HUES48 (cell line): ENCODE measurements around the gene EMC10.
"Not testable (repeated sequence)": the region's sequence is repeated elsewhere in the genome, so short reads cannot be mapped to it uniquely, and the experiment has no call there.

ENCODE experiments used
- H3K27ac ChIP-seq: one replicate; pipeline ENCODE4 v1.7.0; 2013; ENCODE audit warnings: low read depth, low read length, inconsistent platforms
- H3K27me3 ChIP-seq: 2 replicates; pipeline ENCODE4 v1.6.1; 2013; ENCODE audit warnings: mild to moderate bottlenecking, low read length; ENCODE audit not compliant: control insufficient read depth, insufficient read depth
- H3K36me3 ChIP-seq: 2 replicates; pipeline ENCODE4 v1.6.1; 2013; ENCODE audit warnings: low read length; ENCODE audit not compliant: control insufficient read depth, insufficient read depth
- H3K4me1 ChIP-seq: 2 replicates; pipeline ENCODE4 v1.6.1; 2013; ENCODE audit warnings: mild to moderate bottlenecking, low read length; ENCODE audit not compliant: control insufficient read depth, insufficient read depth
- H3K4me3 ChIP-seq: 2 replicates; pipeline ENCODE4 v1.5.1; 2013; ENCODE audit warnings: mild to moderate bottlenecking, low read depth, low read length
- H3K9ac ChIP-seq: 2 replicates; pipeline ENCODE4 v1.6.1; 2013; ENCODE audit warnings: mild to moderate bottlenecking, low read depth, low read length, moderate library complexity
- H3K9me3 ChIP-seq: 2 replicates; pipeline ENCODE4 v1.6.1; 2013; ENCODE audit warnings: low read length; ENCODE audit not compliant: control insufficient read depth, insufficient read depth

The EMC10 gene

GRCh38 chr19:50517704-50518075 lies 41.4 kb downstream of the EMC10 start:
- H3K9ac ChIP-seq, result no peak overlapping the region
- no peaks in the 10 kb centered on the region; the same call in 1 of the 2 replicates for H3K9me3 ChIP-seq
- H3K4me1 ChIP-seq, result no peaks in the 10 kb centered on the region
- H3K27me3 ChIP-seq, result no peaks in the 10 kb centered on the region
- no peaks in the 10 kb centered on the region for H3K36me3 ChIP-seq
- H3K27ac ChIP-seq, result no peak overlapping the region
- no peak overlapping the region for H3K4me3 ChIP-seq

- no peak overlapping the region for H3K27ac ChIP-seq
Observed at GRCh38 chr19:50518091-50519005, 42.0 kb downstream of the EMC10 start.

GRCh38 chr19:50519006-50519575 lies 42.8 kb downstream of the EMC10 start:
- no peak overlapping the region for H3K4me3 ChIP-seq
- H3K27me3 ChIP-seq, result no peaks in the 10 kb centered on the region
- H3K9me3 ChIP-seq, result no peaks in the 10 kb centered on the region; the same call in 1 of the 2 replicates
- no peaks in the 10 kb centered on the region for H3K4me1 ChIP-seq
- no peak overlapping the region for H3K9ac ChIP-seq
- H3K36me3 ChIP-seq, result no peaks in the 10 kb centered on the region
- H3K27ac ChIP-seq, result no peak overlapping the region

More at GRCh38 chr19:50518091-50519005, 42.0 kb downstream of the EMC10 start:
- no peak overlapping the region for H3K9ac ChIP-seq
- no peaks in the 10 kb centered on the region for H3K36me3 ChIP-seq
- H3K4me3 ChIP-seq, result no peak overlapping the region
- H3K9me3 ChIP-seq, result no peaks in the 10 kb centered on the region; the same call in 1 of the 2 replicates
- H3K27me3 ChIP-seq, result no peaks in the 10 kb centered on the region
- H3K4me1 ChIP-seq, result no peaks in the 10 kb centered on the region

GRCh38 chr19:50520822-50521465 lies 44.6 kb downstream of the EMC10 start:
- Histone ChIP-seq H3K36me3 (no peaks in the 10 kb centered on the region), H3K4me3 (no peak overlapping the region), H3K9me3 (no peaks in the 10 kb centered on the region; the same call in 1 of the 2 replicates), H3K9ac (no peak overlapping the region), H3K4me1 (no peaks in the 10 kb centered on the region), H3K27ac (no peak overlapping the region), H3K27me3 (no peaks in the 10 kb centered on the region)

- no peaks in the 10 kb centered on the region for H3K4me1 ChIP-seq
- H3K9ac ChIP-seq, result no peak overlapping the region
- no peaks in the 10 kb centered on the region for H3K36me3 ChIP-seq
- no peak overlapping the region for H3K4me3 ChIP-seq
- H3K27ac ChIP-seq, result no peak overlapping the region
- no peaks in the 10 kb centered on the region; the same call in 1 of the 2 replicates for H3K9me3 ChIP-seq
- no peaks in the 10 kb centered on the region for H3K27me3 ChIP-seq
Observed at GRCh38 chr19:50522881-50523280, 46.6 kb downstream of the EMC10 start.

- H3K9me3 ChIP-seq, H3K27me3 ChIP-seq, H3K4me3 ChIP-seq, H3K9ac ChIP-seq, H3K36me3 ChIP-seq, H3K4me1 ChIP-seq, H3K27ac ChIP-seq: not testable (repeated sequence)
Observed at GRCh38 chr19:50528052-50528451, 51.7 kb downstream of the EMC10 start.

- H3K4me1 ChIP-seq, result no peaks in the 10 kb centered on the region; the same call in 1 of the 2 replicates
- H3K27ac ChIP-seq, result no peak overlapping the region
- H3K27me3 ChIP-seq, result no peaks in the 10 kb centered on the region
- no peaks in the 10 kb centered on the region for H3K36me3 ChIP-seq
- H3K9ac ChIP-seq, result no peak overlapping the region
- H3K9me3 ChIP-seq, result 0 out of 2 replicates have a peak, but pooled peaks cover 3% of the 10 kb centered on the region
- H3K4me3 ChIP-seq, result no peak overlapping the region
Observed at GRCh38 chr19:50531171-50531612, 54.9 kb downstream of the EMC10 start.

GRCh38 chr19:50532952-50533351 lies 56.6 kb downstream of the EMC10 start:
- H3K4me1 ChIP-seq, result no peaks in the 10 kb centered on the region; the same call in 1 of the 2 replicates
- H3K27me3 ChIP-seq, result no peaks in the 10 kb centered on the region
- no peak overlapping the region for H3K4me3 ChIP-seq
- no peak overlapping the region for H3K27ac ChIP-seq
- no peaks in the 10 kb centered on the region for H3K36me3 ChIP-seq
- 0 out of 2 replicates have a peak, but pooled peaks cover 3% of the 10 kb centered on the region for H3K9me3 ChIP-seq
- H3K9ac ChIP-seq, result no peak overlapping the region

GRCh38 chr19:50534478-50534877 lies 58.2 kb downstream of the EMC10 start:
- H3K27me3 ChIP-seq, result no peaks in the 10 kb centered on the region
- H3K4me1 ChIP-seq, result no peaks in the 10 kb centered on the region; the same call in 1 of the 2 replicates
- no peak overlapping the region for H3K27ac ChIP-seq
- H3K9ac ChIP-seq, result no peak overlapping the region
- H3K4me3 ChIP-seq, result no peak overlapping the region
- H3K36me3 ChIP-seq, result no peaks in the 10 kb centered on the region
- H3K9me3 ChIP-seq, result 0 out of 2 replicates have a peak, but pooled peaks cover 3% of the 10 kb centered on the region

GRCh38 chr19:50535672-50536187 lies 59.4 kb downstream of the EMC10 start:
- Histone ChIP-seq H3K4me3 (no peak overlapping the region), H3K27ac (no peak overlapping the region), H3K36me3 (no peaks in the 10 kb centered on the region), H3K4me1 (no peaks in the 10 kb centered on the region; the same call in 1 of the 2 replicates), H3K9me3 (0 out of 2 replicates have a peak, but pooled peaks cover 3% of the 10 kb centered on the region), H3K27me3 (no peaks in the 10 kb centered on the region), H3K9ac (no peak overlapping the region)
